Stimulated activated CD4-positive, alpha-beta T cell treated with anti-CD3 and anti-CD28 coated beads, Interleukin-1b, Interleukin-23, amount 100 ng/mL, for 4 hours (primary cell): Measurements from ENCODE around the gene HEATR5B.
"Not testable (repeated sequence)": the region's sequence is repeated elsewhere in the genome, so short reads cannot be mapped to it uniquely, and the experiment has no call there.

ENCODE experiments used
- DNase-seq, 2 donors: peaks; one replicate each; pipeline ENCODE4 v3.0.0-alpha.2; 2020; ENCODE audit warnings: low read depth in 2 of 2

The HEATR5B gene

GRCh38 chr2:37061776-37062175 lies 22.4 kb downstream of the HEATR5B start:
- no peak for DNase-seq

GRCh38 chr2:37061013-37061711 lies 23.0 kb downstream of the HEATR5B start:
- DNase-seq = no peak

DNA sequence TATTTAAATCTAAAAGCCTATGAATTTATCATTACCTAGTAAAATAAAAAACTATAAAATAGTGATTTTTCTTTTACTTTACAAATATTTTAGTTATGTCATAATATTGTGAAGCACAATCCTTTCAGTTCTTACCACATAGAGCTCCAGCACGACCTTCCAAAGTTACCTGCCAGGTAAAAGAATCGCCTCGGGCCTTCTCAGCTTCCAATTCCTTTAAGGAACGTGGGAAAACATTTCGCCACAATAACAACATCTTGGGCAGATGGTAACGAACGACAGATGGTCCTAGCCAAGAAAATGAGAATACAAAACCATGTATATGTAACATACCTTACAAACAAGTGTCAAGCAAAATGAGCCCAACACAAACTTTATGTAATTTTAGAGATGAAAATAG lies 23.7 kb downstream of the HEATR5B start:
- no peak for DNase-seq

DNA sequence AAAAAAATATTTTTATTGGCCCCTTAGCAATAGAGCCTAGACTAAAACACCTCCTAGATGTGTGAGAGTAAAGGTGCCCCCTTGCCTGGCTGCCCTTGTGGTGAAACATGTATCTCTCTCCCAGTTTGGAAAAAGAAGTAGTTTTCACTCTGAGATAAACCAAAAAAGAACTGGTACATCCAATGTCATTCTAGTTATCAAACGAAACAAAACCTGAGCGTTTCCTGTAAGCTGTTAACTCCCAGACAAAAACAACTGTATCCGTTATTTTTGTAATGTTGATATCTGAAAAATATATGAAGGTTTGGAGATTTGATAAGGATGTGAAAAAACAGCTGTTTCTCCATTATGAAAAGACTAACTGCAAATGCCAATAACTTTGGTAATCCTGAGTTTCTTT lies 24.3 kb downstream of the HEATR5B start:
- DNase-seq = no peak

- no peak for DNase-seq
Measured at GRCh38 chr2:37052600-37053332, 31.4 kb downstream of the HEATR5B start.

DNA sequence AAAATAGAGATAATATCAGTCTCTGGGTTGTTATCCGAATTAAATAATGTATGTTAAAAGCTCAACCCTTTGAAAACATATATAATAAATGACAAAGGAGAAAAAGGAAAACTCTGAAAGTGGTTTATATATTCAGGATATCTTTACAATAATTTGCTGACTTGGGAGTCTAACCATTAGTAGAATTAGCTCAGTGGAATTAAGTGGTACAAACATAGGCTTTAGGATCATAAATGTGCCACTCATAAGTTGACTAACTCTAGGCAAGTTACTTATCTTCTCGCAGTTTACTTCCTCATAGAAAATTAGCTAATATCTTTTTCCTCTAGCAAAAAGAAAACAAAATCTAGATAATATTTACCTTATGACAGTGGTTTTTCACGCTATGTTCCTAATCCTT lies 44.6 kb downstream of the HEATR5B start:
- no peak for DNase-seq

DNA sequence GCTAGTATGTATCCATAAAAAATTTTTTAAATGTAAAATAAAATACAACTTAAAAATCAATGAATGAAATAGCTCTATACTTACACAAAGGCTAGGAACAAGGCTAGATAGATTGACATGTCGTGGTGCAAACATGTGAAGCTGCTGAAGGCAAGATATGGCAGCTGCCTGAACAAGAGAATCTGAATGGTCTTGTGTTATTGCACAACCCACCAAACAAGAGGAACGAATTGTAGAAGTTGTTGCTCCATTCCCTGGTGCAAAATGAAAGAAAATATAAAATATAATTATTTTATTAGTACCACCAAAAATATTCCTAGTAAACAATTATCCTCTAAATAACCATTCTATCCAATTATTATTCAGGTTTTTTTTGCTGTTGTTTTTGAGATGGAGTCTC lies 46.4 kb downstream of the HEATR5B start:
- no peak for DNase-seq

GRCh38 chr2:37029758-37030157 lies 54.4 kb downstream of the HEATR5B start:
- no peak for DNase-seq

- no peak for DNase-seq
Measured at GRCh38 chr2:37026050-37026449, 58.1 kb downstream of the HEATR5B start.

- no peak for DNase-seq
Measured at GRCh38 chr2:37020887-37021796, 63.0 kb downstream of the HEATR5B start.

DNA sequence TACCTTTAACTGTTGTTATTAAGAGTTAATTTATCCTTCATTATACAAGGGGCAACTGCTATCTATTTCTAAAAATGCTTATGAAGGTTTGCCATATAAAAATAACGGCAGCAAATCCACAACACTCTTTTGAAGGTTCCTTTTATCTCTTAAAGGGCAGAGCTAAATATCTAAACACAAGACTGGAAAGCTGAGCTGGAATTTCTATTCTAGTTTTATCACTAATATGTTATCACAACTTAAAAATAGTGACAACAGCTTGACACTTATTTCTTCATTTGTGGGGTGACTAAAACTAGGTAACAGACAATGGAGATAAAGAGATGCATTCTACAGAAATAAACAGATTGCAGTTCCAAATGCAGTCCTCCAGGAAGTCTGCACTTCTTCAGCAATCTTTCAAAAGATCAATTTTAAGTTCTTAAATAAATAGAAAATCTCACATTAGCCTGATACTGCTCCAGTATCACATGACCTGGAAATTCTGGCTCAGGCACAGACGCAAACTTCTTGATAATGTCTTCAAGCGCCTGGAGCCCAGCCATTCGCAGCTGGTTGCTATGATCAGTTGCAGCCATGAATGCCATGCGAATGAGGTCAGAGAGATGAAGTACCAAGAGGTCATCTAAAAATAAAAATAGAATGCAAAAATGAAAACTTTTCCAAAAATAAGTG lies 63.8 kb downstream of the HEATR5B start:
- no peak for DNase-seq

- DNase-seq = no peak
Measured at GRCh38 chr2:37013315-37013641, 70.9 kb downstream of the HEATR5B start.

DNA sequence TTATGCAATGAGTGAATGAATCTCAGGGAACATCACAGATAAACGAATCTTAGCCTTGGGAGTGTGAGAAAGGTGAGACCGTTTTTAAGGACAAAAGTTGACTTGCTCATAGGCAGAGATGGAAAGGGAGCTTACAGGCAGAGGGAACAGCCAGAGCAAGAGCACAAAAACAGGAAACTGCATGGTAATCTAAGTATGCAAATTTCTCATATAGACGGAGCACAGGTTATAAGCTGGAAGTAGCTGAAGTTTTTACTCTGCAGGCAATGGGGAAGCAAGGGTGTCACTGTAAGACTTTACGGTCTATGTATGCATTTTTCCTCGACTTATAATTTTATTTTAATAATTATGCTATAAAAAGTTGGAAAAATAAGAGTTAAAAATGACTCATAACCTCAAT lies 73.0 kb downstream of the HEATR5B start:
- no peak for DNase-seq

DNA sequence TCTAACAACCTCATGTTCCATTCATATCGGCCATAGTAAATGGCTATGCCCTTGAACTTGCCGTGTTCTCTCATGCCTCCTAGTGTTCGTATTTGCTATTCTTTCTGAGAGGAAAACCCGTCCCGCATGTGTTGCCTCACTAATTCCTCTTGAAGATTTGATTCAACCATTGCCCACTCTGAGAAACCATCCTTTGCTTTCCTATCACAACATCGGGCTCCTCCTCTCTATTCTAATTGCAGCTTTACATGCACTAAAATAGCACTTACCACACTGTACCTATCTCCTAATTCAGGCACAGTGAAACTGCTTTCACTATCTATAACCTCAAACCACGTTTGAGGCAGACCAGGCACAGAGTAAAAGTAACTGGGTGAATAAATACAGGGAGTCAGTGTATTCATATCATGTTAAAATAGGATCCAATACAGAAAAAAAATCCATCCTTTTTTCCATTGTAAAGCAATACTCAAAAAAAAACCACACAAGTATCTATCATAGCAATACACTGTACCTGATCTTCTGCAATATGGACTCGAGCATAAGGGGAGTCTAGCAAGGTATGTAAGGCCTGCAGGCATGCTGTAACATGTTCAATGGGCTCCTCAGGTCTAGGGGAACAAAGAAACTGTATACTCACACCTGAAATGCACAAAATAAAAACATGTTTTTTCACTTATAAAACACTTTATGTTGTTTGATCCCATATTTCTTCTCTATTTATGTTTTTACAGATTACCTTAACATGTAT lies 78.9 kb downstream of the HEATR5B start:
- DNase-seq = no peak

GRCh38 chr2:37000988-37001556 lies 83.1 kb downstream of the HEATR5B start:
- no peak for DNase-seq

GRCh38 chr2:37000318-37000717 lies 83.9 kb downstream of the HEATR5B start:
- no peak for DNase-seq

- not testable (repeated sequence) for DNase-seq
Measured at GRCh38 chr2:36999416-36999815, 84.8 kb downstream of the HEATR5B start.

- no peak for DNase-seq
Measured at GRCh38 chr2:36993841-36994620, 90.1 kb downstream of the HEATR5B start.

GRCh38 chr2:36988008-36988407 lies 96.2 kb downstream of the HEATR5B start:
- no peak for DNase-seq

GRCh38 chr2:36982467-36982866 lies 101.7 kb downstream of the HEATR5B start:
- DNase-seq = no peak
